ENCODE results near the gene DTYMK. TPM values are rescaled to one million over a fixed set of nuclear protein-coding genes. Genes with fewer than 3 reads are reported as not detected.
A peak's percentile ranks its signal among the peaks of the same experiment; 100 is the strongest.

Gene DTYMK
- total RNA-seq, 1 experiment from 2014 or later, result 155 TPM

DNA sequence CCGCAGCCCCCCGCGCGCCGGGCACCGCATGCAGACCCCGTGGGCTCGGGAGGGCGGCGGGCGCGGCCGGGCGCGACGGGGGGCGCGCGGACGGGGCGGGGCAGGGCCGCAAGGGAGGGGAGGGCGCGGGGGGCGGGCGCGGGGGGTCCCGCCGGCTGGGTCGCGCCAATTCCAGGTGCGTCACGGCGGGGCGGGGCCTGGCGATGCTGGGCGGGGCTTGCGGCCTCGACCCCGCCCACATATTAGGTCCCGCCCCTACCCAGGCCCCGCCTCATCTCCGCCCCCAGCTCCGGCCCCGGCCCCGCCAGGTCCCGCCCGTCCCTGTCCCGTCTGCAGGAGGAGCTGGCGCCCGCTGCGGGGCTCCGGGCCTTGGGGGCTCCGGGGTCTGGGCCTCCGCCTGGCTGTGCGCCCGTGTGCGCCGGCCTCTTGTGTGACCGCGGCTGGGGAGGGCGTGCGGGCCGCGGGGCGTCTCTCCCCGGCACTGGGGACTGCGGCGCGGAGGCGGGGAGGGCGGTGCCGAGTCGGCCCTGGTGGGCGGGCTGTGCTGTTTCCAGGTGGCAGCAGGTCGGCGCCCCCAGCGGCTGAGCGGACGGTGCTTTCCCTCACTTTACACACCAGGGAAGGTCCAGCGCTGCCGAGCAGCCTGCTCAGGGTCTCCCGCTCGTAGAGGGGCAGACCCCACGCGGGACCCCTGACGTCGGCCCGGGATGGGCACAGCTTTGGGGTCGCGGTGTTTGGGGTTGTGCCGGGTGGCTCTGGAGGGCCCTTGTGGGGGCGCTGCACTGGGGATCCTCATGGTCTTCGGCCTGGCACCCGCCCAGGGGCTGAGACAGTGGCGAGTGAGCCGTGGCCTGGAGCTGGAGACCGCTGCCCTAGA lies 15.8 kb upstream of the DTYMK start:
- H3K9ac ChIP-seq (ENCODE audit: low read length), result peak overlapping the region; percentile 97
- peaks cover 5% of the 10 kb centered on the region; the same call in 1 of the 2 replicates for H3K4me1 ChIP-seq (ENCODE audit: insufficient read depth, low read length)
- H3K36me3 ChIP-seq (ENCODE audit: low read depth, low read length), result peaks cover 13% of the 10 kb centered on the region
- ChIA-PET POLR2A (ENCODE audit: unreplicated experiment) (interaction anchor here (0.6 to 1.1 kb wide), 5 partner anchors 14 to 31 kb away, joined by 3 to 9 read pairs (median 4); partner anchors contain the start of gene DTYMK), CTCF (no interaction called here)
- peak overlapping the region; percentile 78 for H3K4me3 ChIP-seq (ENCODE audit: low read length)
- no peaks in the 10 kb centered on the region for H3K9me3 ChIP-seq (ENCODE audit: low read length)
- TF ChIP-seq EZH2phosphoT487 (IDR thresholded peaks at IDR 0.05; ENCODE audit: borderline replicate concordance, low read length) (no peak), EZH2 (IDR thresholded peaks at IDR 0.05; ENCODE audit: low read length, unreplicated experiment) (no peak)
- TF ChIP-seq, protein P1, sequence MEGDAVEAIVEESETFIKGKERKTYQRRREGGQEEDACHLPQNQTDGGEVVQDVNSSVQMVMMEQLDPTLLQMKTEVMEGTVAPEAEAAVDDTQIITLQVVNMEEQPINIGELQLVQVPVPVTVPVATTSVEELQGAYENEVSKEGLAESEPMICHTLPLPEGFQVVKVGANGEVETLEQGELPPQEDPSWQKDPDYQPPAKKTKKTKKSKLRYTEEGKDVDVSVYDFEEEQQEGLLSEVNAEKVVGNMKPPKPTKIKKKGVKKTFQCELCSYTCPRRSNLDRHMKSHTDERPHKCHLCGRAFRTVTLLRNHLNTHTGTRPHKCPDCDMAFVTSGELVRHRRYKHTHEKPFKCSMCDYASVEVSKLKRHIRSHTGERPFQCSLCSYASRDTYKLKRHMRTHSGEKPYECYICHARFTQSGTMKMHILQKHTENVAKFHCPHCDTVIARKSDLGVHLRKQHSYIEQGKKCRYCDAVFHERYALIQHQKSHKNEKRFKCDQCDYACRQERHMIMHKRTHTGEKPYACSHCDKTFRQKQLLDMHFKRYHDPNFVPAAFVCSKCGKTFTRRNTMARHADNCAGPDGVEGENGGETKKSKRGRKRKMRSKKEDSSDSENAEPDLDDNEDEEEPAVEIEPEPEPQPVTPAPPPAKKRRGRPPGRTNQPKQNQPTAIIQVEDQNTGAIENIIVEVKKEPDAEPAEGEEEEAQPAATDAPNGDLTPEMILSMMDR (conservative IDR thresholded peaks at IDR 0.05; ENCODE audit: low read depth, low read length), result peak; percentile 56
- no TSS peak for BruUV-seq (replicated peaks)
- ATAC-seq (peak; percentile 74), DNase-seq (peak; percentile 73)
- H3K4me2 ChIP-seq (ENCODE audit: low read length), result peak overlapping the region; percentile 92
- peak overlapping the region; percentile 89; the same call in 1 of the 2 replicates for H3K27ac ChIP-seq (ENCODE audit: low read length)
- no peaks in the 10 kb centered on the region for H3K27me3 ChIP-seq (ENCODE audit: low read length)
- intact Hi-C loops (cut with micrococcal nuclease), result loop anchor here (2.0 kb wide), 3 partner anchors 16 to 38 kb away; partner anchors contain the start of gene DTYMK
- H3K79me2 ChIP-seq (ENCODE audit: low read length), result peaks cover 20% of the 10 kb centered on the region
- peak overlapping the region; percentile 56 for H2AFZ ChIP-seq (ENCODE audit: low read length)
- no peaks in the 10 kb centered on the region for H3K9me2 ChIP-seq (replicated peaks; ENCODE audit: low read length)
- no peaks in the 10 kb centered on the region for H3F3A ChIP-seq (ENCODE audit: low read length, unreplicated experiment)
- no peaks in the 10 kb centered on the region for H4K20me1 ChIP-seq (ENCODE audit: low read length)

DNA sequence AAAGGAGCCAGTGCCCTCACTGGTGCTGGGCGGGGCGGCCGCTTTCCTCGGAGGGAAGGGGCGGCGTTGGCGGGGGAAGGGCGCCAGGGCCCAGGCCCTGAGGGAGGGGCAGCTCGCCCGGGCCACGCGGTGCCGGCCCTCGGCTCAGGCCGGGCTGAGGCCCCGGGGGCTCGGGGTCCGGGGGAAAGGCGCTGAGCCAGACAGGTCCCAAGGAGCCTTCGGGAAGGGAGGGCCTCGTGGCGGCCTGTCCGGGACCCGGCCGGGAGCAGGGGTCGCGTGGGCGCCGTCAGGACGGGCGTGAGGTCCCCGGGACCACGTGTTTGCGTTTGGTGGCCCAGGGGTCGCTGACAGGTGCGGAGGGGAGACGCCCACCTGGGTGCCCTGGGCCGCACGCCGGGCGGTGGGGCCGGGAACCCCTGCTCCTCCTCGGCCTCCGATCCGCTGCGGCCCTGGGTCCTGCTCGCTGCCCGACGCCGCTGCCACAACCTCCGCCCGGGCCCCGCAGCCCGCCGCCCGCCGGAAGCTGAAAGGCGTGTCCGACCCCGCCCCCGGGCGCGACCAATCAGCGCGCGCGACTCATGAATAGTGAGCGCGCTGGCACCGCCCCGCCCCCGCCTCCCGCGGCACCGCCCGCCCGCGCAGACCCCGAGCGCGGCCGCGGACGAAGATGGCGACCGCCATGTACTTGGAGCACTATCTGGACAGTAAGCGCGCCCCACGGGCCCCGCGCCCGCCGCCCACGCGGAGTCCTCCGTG lies 15.0 kb upstream of the DTYMK start, which contains the start of gene ING5:
TSS of gene ING5 (plus strand) at position 641 of the 756 bp plus-strand sequence. CDS start at position 668, 27 bp downstream.
- peak; percentile 68 for ATAC-seq
- POLR2A ChIA-PET (ENCODE audit: unreplicated experiment), result interaction anchor here (1.1 kb wide), 1 partner anchor 15 kb away, joined by 3 read pairs; the partner anchor contains the start of gene DTYMK
- H3K4me2 ChIP-seq (ENCODE audit: low read length), result peak within 1 kb of the TSS; percentile 92
- no peaks in the 10 kb centered on the region for H4K20me1 ChIP-seq (ENCODE audit: low read length)
- H3F3A ChIP-seq (ENCODE audit: low read length, unreplicated experiment), result no peaks in the 10 kb centered on the region
- H2AFZ ChIP-seq (ENCODE audit: low read length), result peak within 1 kb of the TSS; percentile 57
- H3K27me3 ChIP-seq (ENCODE audit: low read length), result no peaks in the 10 kb centered on the region
- DNase-seq, result peak; percentile 89
- H3K9me2 ChIP-seq (replicated peaks; ENCODE audit: low read length), result no peaks in the 10 kb centered on the region
- peak within 1 kb of the TSS; percentile 89 for H3K27ac ChIP-seq (ENCODE audit: low read length)
- H3K9me3 ChIP-seq (ENCODE audit: low read length), result no peaks in the 10 kb centered on the region
- H3K36me3 ChIP-seq (ENCODE audit: low read depth, low read length), result peaks cover 11% of the 10 kb centered on the region
- intact Hi-C loops (cut with micrococcal nuclease), result loop anchor here (2.0 kb wide), 3 partner anchors 15 to 37 kb away; partner anchors contain the start of gene DTYMK
- CTCF ChIA-PET, result no interaction called here
- peaks cover 5% of the 10 kb centered on the region; the same call in 1 of the 2 replicates for H3K4me1 ChIP-seq (ENCODE audit: insufficient read depth, low read length)
- H3K9ac ChIP-seq (ENCODE audit: low read length), result peak within 1 kb of the TSS; percentile 97
- TF ChIP-seq, protein P1 (conservative IDR thresholded peaks at IDR 0.05; ENCODE audit: low read depth, low read length), result no peak
- TF ChIP-seq EZH2phosphoT487 (IDR thresholded peaks at IDR 0.05; ENCODE audit: borderline replicate concordance, low read length) (peak; percentile 66), EZH2 (IDR thresholded peaks at IDR 0.05; ENCODE audit: low read length, unreplicated experiment) (no peak)
- H3K4me3 ChIP-seq (ENCODE audit: low read length), result peak within 1 kb of the TSS; percentile 78
- no TSS peak for BruUV-seq (replicated peaks)
- H3K79me2 ChIP-seq (ENCODE audit: low read length), result peaks cover 20% of the 10 kb centered on the region

All from PC-3 (cell line).